PC-9 (cell line): ENCODE data around the gene TRAPPC11. TPM values are rescaled to one million over a fixed set of nuclear protein-coding genes. Genes with fewer than 3 reads are reported as not detected.
A peak's percentile ranks its signal among the peaks of the same experiment; 100 is the strongest.

Experiments used
- BruUV-seq: library from RNA; stranded (reverse); fragments of 400-500 nt; replicated peaks from 2 replicates; lab custom pipeline; 2021; lab: Mats Ljungman, UMichigan
- CTCF ChIA-PET: fragments of 300-600 bp; sonication (Branson Sonifier 250); formaldehyde crosslinking; loops from one replicate; lab custom pipeline; 2022; ENCODE audit warnings: antibody characterized with exemption; lab: Charles Lee
- POLR2A ChIA-PET: fragments of 300-600 bp; sonication (Branson Sonifier 250); formaldehyde crosslinking; loops from one replicate; lab custom pipeline; 2022; ENCODE audit warnings: antibody characterized with exemption; ENCODE audit not compliant: unreplicated experiment; lab: Charles Lee
- DNase-seq, 2 experiments: peaks; one replicate each; pipeline versions ENCODE4 v3.0.0 to v3.0.0-alpha.2; 2015 to 2022; ENCODE audit warnings: mixed read lengths in 1 of 2
- H2AFZ ChIP-seq: fragments of 200-600 bp; sonication (generic); 2 replicates; pipeline ENCODE4 v1.8.1; 2017; ENCODE audit warnings: antibody characterized with exemption
- H3F3A ChIP-seq: fragments of 200-600 bp; sonication (generic); 2 replicates; pipeline ENCODE4 v1.8.1; 2017; ENCODE audit warnings: antibody characterized with exemption, mild to moderate bottlenecking, low read depth; ENCODE audit not compliant: insufficient read depth
- H3K27ac ChIP-seq: fragments of 200-600 bp; sonication (generic); 2 replicates; pipeline ENCODE4 v1.6.1; 2016; ENCODE audit warnings: mixed run types
- H3K27me3 ChIP-seq: fragments of 200-600 bp; sonication (generic); 2 replicates; pipeline ENCODE4 v1.6.1; 2016; ENCODE audit warnings: low read depth, mixed run types; ENCODE audit not compliant: insufficient read depth
- H3K36me3 ChIP-seq: fragments of 200-600 bp; sonication (generic); 2 replicates; pipeline ENCODE4 v1.6.1; 2016; ENCODE audit warnings: low read depth, mixed run types
- H3K4me1 ChIP-seq: fragments of 200-600 bp; sonication (generic); replicated peaks from 2 replicates; pipeline ENCODE4 v1.6.1; 2016; ENCODE audit warnings: mixed run types; ENCODE audit not compliant: insufficient read depth
- H3K4me2 ChIP-seq: fragments of 200-600 bp; sonication (generic); 2 replicates; pipeline ENCODE4 v1.6.1; 2017; ENCODE audit warnings: mixed run types
- H3K4me3 ChIP-seq: fragments of 200-600 bp; sonication (generic); 2 replicates; pipeline ENCODE4 v1.6.1; 2016; ENCODE audit warnings: mixed run types
- H3K79me2 ChIP-seq: fragments of 200-600 bp; sonication (generic); 2 replicates; pipeline ENCODE4 v1.6.1; 2017; ENCODE audit warnings: low read depth, mixed run types
- H3K9me2 ChIP-seq: fragments of 200-600 bp; sonication (generic); 2 replicates; pipeline ENCODE4 v1.8.1; 2017; ENCODE audit warnings: mild to moderate bottlenecking; ENCODE audit not compliant: insufficient read depth
- H3K9me3 ChIP-seq: fragments of 200-600 bp; sonication (generic); 2 replicates; pipeline ENCODE4 v1.8.1; 2016; ENCODE audit warnings: low read depth; ENCODE audit not compliant: insufficient read depth
- H4K20me1 ChIP-seq: fragments of 200-600 bp; sonication (generic); 2 replicates; pipeline ENCODE4 v1.8.1; 2017; ENCODE audit not compliant: insufficient read depth
- CTCF ChIP-seq: fragments of 200-600 bp; sonication (generic); conservative IDR thresholded peaks from 2 replicates; pipeline ENCODE4 v1.6.1; 2017; ENCODE audit warnings: mixed run types, antibody characterized with exemption, mild to moderate bottlenecking, moderate library complexity
- EZH2 ChIP-seq: fragments of 200-600 bp; sonication (generic); IDR thresholded peaks from 2 replicates; pipeline ENCODE4 v1.8.0; 2017; ENCODE audit warnings: antibody characterized with exemption, low read depth
- intact Hi-C: fragments of 100-400 bp; cut with micrococcal nuclease; formaldehyde crosslinking; loops from one replicate; pipeline ENCODE4 v1.10.0; 2022; ENCODE audit not compliant: unreplicated experiment
- total RNA-seq: library from RNA; stranded (reverse); gene quantifications from 2 replicates; pipeline ENCODE4 v1.2.3, GENCODE V29; 2021

Gene TRAPPC11
- total RNA-seq, 1 experiment from 2014 or later, result 29.0 TPM

DNA sequence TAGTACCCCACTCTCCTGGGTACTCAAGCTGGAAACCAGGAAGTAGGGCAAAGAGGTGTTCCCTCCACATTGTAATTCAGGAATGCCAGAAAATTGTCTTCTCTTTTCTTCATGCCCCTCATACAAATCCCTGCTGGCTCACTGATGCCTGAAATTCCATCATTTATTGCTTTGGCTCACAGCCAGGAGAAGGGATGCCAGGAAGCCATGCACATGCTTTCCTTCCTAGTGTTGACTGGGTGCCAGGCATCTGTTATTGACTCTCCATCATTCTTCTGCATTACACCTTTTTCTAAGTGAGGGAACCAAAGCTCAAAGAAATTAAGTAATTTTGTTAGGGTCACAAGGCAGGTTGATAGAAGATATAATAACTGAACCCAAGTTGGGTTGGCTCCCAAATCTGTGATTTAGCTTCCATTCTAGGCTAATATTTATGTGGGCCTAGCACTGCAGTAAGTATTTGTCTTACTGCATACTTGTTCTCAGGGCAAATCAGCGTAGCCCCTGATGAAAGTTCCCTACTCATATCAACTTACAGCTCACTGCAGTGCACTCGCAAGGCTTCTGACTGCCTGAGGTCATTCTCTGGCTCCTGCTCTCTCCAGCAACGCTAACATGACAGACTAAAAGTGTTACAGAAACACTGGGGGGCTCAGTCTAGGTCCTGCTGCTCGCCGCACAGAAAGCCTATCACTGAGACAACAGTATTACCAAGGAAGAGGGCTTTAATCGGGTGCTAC is 89.0 kb downstream of the TRAPPC11 start:
- H3K9me2 ChIP-seq, result no peaks in the 10 kb centered on the region
- H3K4me1 ChIP-seq, result peaks cover 5% of the 10 kb centered on the region; the same call in 1 of the 2 replicates
- POLR2A ChIA-PET, result no interaction called here
- no peaks in the 10 kb centered on the region for H3K36me3 ChIP-seq
- DNase-seq, result no peak
- H3K27me3 ChIP-seq, result no peaks in the 10 kb centered on the region
- intact Hi-C loops, result no loop called here
- no peak overlapping the region for H3K4me2 ChIP-seq
- no peak overlapping the region for H3K27ac ChIP-seq
- H2AFZ ChIP-seq, result no peak overlapping the region
- CTCF ChIA-PET, result no interaction called here
- TF ChIP-seq CTCF (no peak), EZH2 (no peak)
- H3K4me3 ChIP-seq, result no peak overlapping the region
- no peaks in the 10 kb centered on the region for H3K79me2 ChIP-seq
- no TSS peak for BruUV-seq
- no peaks in the 10 kb centered on the region for H4K20me1 ChIP-seq
- H3K9me3 ChIP-seq, result no peaks in the 10 kb centered on the region; the same call in 1 of the 2 replicates
- peaks cover 15% of the 10 kb centered on the region; the same call in 1 of the 2 replicates for H3F3A ChIP-seq

DNA sequence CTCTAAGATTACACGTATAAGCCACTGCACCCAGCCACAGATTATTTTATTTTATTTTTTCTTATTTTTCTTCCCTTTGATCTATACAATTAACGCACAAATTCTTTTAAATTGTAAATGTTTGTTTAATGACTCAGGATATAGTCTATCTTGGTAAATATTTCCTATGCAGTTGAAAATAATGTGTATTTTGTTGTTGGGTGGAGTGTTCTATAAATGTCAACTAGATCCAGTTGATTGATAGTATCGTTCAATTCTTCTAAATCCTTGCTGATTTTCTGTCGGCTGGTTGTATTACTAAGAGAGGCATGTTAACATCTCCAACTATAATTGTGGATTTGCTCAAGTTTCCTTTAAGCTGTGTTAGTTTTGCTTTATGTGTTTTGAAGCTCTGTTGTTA is 92.0 kb downstream of the TRAPPC11 start:
- Histone ChIP-seq H3K4me1 (peaks cover 5% of the 10 kb centered on the region; the same call in 1 of the 2 replicates), H3K27ac (0 out of 2 replicates have a peak overlapping the region, but pooled peaks have one; percentile 16), H3K27me3 (no peaks in the 10 kb centered on the region), H3K9me3 (no peaks in the 10 kb centered on the region; the same call in 1 of the 2 replicates), H3K4me3 (no peak overlapping the region), H3K36me3 (no peaks in the 10 kb centered on the region), H3K9me2 (no peaks in the 10 kb centered on the region), H4K20me1 (no peaks in the 10 kb centered on the region), H3F3A (peaks cover 15% of the 10 kb centered on the region; the same call in 1 of the 2 replicates), H2AFZ (no peak overlapping the region), H3K79me2 (no peaks in the 10 kb centered on the region), H3K4me2 (no peak overlapping the region)
- BruUV-seq, result no TSS peak
- TF ChIP-seq EZH2 (no peak), CTCF (no peak)
- POLR2A ChIA-PET, result no interaction called here
- CTCF ChIA-PET, result no interaction called here
- DNase-seq, result peak in 1 of 2 experiments; percentile 80
- intact Hi-C loops, result no loop called here

- H3K4me3 ChIP-seq, result no peak overlapping the region
- CTCF ChIA-PET, result no interaction called here
- no peaks in the 10 kb centered on the region for H3K36me3 ChIP-seq
- H3K4me2 ChIP-seq, result no peak overlapping the region
- TF ChIP-seq EZH2 (no peak), CTCF (no peak)
- POLR2A ChIA-PET, result no interaction called here
- no peaks in the 10 kb centered on the region for H3K9me2 ChIP-seq
- H2AFZ ChIP-seq, result no peak overlapping the region
- DNase-seq, result no peak
- H4K20me1 ChIP-seq, result no peaks in the 10 kb centered on the region
- H3K9me3 ChIP-seq, result no peaks in the 10 kb centered on the region; the same call in 1 of the 2 replicates
- no TSS peak for BruUV-seq
- peaks cover 11% of the 10 kb centered on the region; the same call in 1 of the 2 replicates for H3F3A ChIP-seq
- H3K4me1 ChIP-seq, result peaks cover 24% of the 10 kb centered on the region
- no peak overlapping the region for H3K27ac ChIP-seq
- no peaks in the 10 kb centered on the region for H3K27me3 ChIP-seq
- intact Hi-C loops, result no loop called here
- H3K79me2 ChIP-seq, result no peaks in the 10 kb centered on the region
These were observed 96.5 kb downstream of the TRAPPC11 start for GRCh38 chr4:183755596-183755995.
